NCI-H226 (cell line): Measurements from ENCODE around the gene FREY1.
A peak's percentile ranks its signal among the peaks of the same experiment; 100 is the strongest.
"Not testable (repeated sequence)": the region's sequence is repeated elsewhere in the genome, so short reads cannot be mapped to it uniquely, and the experiment has no call there.

Experiments
- DNase-seq: peaks from one replicate; pipeline ENCODE4 v3.0.0-alpha.2; 2015

The FREY1 gene

GRCh38 chr11:45913514-45913913 lies 6.4 kb upstream of the FREY1 start:
- DNase-seq = no peak

- no peak for DNase-seq
Observed at GRCh38 chr11:45910623-45911022, 3.6 kb upstream of the FREY1 start.

GRCh38 chr11:45909594-45910475 lies 2.8 kb upstream of the FREY1 start:
- DNase-seq = no peak

GRCh38 chr11:45907911-45908370 lies 870 bp upstream of the FREY1 start:
- no peak for DNase-seq

GRCh38 chr11:45906096-45906682 lies 882 bp downstream of the FREY1 start:
- no peak for DNase-seq

GRCh38 chr11:45905576-45905975 lies 1.5 kb downstream of the FREY1 start:
- not testable (repeated sequence) for DNase-seq

GRCh38 chr11:45905095-45905494 lies 2.0 kb downstream of the FREY1 start:
- DNase-seq = no peak

- DNase-seq = no peak
Observed at GRCh38 chr11:45904309-45904915, 2.7 kb downstream of the FREY1 start.

GRCh38 chr11:45902452-45903380 lies 4.4 kb downstream of the FREY1 start:
- DNase-seq = no peak

- no peak for DNase-seq
Observed at GRCh38 chr11:45901626-45902025, 5.4 kb downstream of the FREY1 start.

- no peak for DNase-seq
Observed at GRCh38 chr11:45900916-45901617, 6.0 kb downstream of the FREY1 start.

- DNase-seq = not testable (repeated sequence)
Observed at GRCh38 chr11:45900175-45900800, 6.8 kb downstream of the FREY1 start.

- peak; percentile 78 for DNase-seq
Observed at GRCh38 chr11:45899448-45900174, 7.5 kb downstream of the FREY1 start.

- DNase-seq = no peak
Observed at GRCh38 chr11:45899086-45899447, 8.0 kb downstream of the FREY1 start.

- DNase-seq = no peak
Observed at GRCh38 chr11:45897556-45897955, 9.5 kb downstream of the FREY1 start.

- DNase-seq = no peak
Observed at GRCh38 chr11:45896422-45896984, 10.6 kb downstream of the FREY1 start.

GRCh38 chr11:45895553-45896259 lies 11.4 kb downstream of the FREY1 start:
- no peak for DNase-seq

- no peak for DNase-seq
Observed at GRCh38 chr11:45894555-45895247, 12.4 kb downstream of the FREY1 start.

- DNase-seq = no peak
Observed at GRCh38 chr11:45892856-45893255, 14.2 kb downstream of the FREY1 start.
